ENCODE data around the gene NSUN3. TPM values are rescaled to one million over a fixed set of nuclear protein-coding genes. Genes with fewer than 3 reads are reported as not detected.

NSUN3 gene
- total and polyA plus RNA-seq, 2 of the 4 experiments (the other 2 are of a cell fraction): 4.9 to 6.8 TPM

GRCh38 chr3:94065819-94066480 lies 3.1 kb downstream of the NSUN3 start:
- Histone ChIP-seq H4K8ac (ENCODE audit: low read depth in 2 of 2, low read length in 2 of 2) (no peak overlapping the region), H2BK120ac (ENCODE audit: low read depth, low read length) (no peak overlapping the region), H3K9me3 (ENCODE audit: control insufficient read depth, insufficient read depth, low read length) (no peaks in the 10 kb centered on the region), H2BK20ac (ENCODE audit: low read depth, low read length) (no peak overlapping the region), H2AK5ac (ENCODE audit: low read depth, low read length) (no peak overlapping the region), H4K20me1 (ENCODE audit: insufficient read depth, low read length) (no peaks in the 10 kb centered on the region), H3K27ac (ENCODE audit: insufficient read depth, low read length) (no peak overlapping the region), H3K27me3 (ENCODE audit: control insufficient read depth, insufficient read depth, low read length) (no peaks in the 10 kb centered on the region), H3K79me1 (ENCODE audit: low read depth in 1 of 2, low read length in 2 of 2) (peaks cover 6 to 33% of the 10 kb centered on the region in 2 experiments; a peak in 3 of 4 replicates), H3K18ac (ENCODE audit: low read depth, low read length) (no peak overlapping the region), H4K5ac (ENCODE audit: low read depth, low read length) (no peak overlapping the region), H3K4me1 (ENCODE audit: control insufficient read depth, insufficient read depth, low read length) (peaks cover 1% of the 10 kb centered on the region; the same call in 1 of the 2 replicates), H3K4ac (ENCODE audit: low read depth, low read length) (no peak overlapping the region), H3K9ac (ENCODE audit: low read depth, low read length) (no peak overlapping the region), H4K91ac (ENCODE audit: insufficient read depth, low read depth, low read length) (no peak overlapping the region), H3K9me1 (ENCODE audit: insufficient read depth, low read length) (no peaks in the 10 kb centered on the region), H3K14ac (replicated peaks; ENCODE audit: low read depth, low read length) (no peak overlapping the region), H2BK5ac (ENCODE audit: low read depth, low read length, poor library complexity, severe bottlenecking) (no peak overlapping the region), H3K56ac (ENCODE audit: extremely low read depth, insufficient read depth, low read length) (no peak overlapping the region), H3K4me3 (ENCODE audit: insufficient read depth, low read depth, low read length) (no peak overlapping the region), H3K4me2 (ENCODE audit: low read depth, low read length) (no peak overlapping the region), H3K36me3 (ENCODE audit: control insufficient read depth, insufficient read depth, low read length) (no peaks in the 10 kb centered on the region; the same call in 1 of the 2 replicates), H2AK9ac (replicated peaks; ENCODE audit: low read depth, low read length, poor library complexity) (no peak overlapping the region), H3K23ac (ENCODE audit: low read depth, low read length) (no peak overlapping the region), H2AFZ (replicated peaks; ENCODE audit: low read length, poor library complexity) (no peak overlapping the region), H2BK15ac (ENCODE audit: low read depth, low read length) (no peak overlapping the region)
- ChIA-PET CTCF (no interaction called here), POLR2A (ENCODE audit: unreplicated experiment) (no interaction called here)
- DNase-seq: no peak
- ATAC-seq (ENCODE audit: low read depth): no peak
- TF ChIP-seq MXI1 (IDR thresholded peaks at IDR 0.05; ENCODE audit: borderline replicate concordance, low read depth, low read length): no peak
- TF ChIP-seq RFX5 (IDR thresholded peaks at IDR 0.05; ENCODE audit: low read depth, low read length): no peak
- TF ChIP-seq NFE2L2 (IDR thresholded peaks at IDR 0.05; ENCODE audit: low read depth, low read length): no peak
- no peak for TF ChIP-seq POLR2A (IDR thresholded peaks at IDR 0.05; ENCODE audit: low read depth, low read length)
- TF ChIP-seq CTCF (conservative IDR thresholded peaks at IDR 0.05; ENCODE audit: low read depth, low read length): no peak
- TF ChIP-seq USF2 (IDR thresholded peaks at IDR 0.05; ENCODE audit: low read depth, low read length): no peak
- no peak for TF ChIP-seq CHD1 (IDR thresholded peaks at IDR 0.05; ENCODE audit: low read depth, low read length)
- no peak for TF ChIP-seq SMC3 (IDR thresholded peaks at IDR 0.05; ENCODE audit: low read depth, low read length)
- TF ChIP-seq FOS (IDR thresholded peaks at IDR 0.05; ENCODE audit: low read depth, low read length): no peak
- no peak for TF ChIP-seq RCOR1 (IDR thresholded peaks at IDR 0.05; ENCODE audit: insufficient replicate concordance, low read length)
- TF ChIP-seq BHLHE40 (IDR thresholded peaks at IDR 0.05; ENCODE audit: low read depth, low read length): no peak
- no peak for TF ChIP-seq CEBPB (IDR thresholded peaks at IDR 0.05; ENCODE audit: low read depth, low read length)
- TF ChIP-seq MAFK (IDR thresholded peaks at IDR 0.05; ENCODE audit: low read depth, low read length): no peak
- no peak for TF ChIP-seq RAD21 (IDR thresholded peaks at IDR 0.05; ENCODE audit: low read length)
- intact Hi-C loops (cut with micrococcal nuclease) (loop anchor here (10.0 kb wide), 1 partner anchor 221 kb away; no protein-coding TSS in a partner anchor), dilution Hi-C loops (cut with HindIII; ENCODE audit: low sequenced_read_pairs, unreplicated experiment) (no loop called here), in situ Hi-C loops (cut with MboI; ENCODE audit: low sequenced_read_pairs) (loop anchor here (5.0 kb wide), 1 partner anchor 59 kb away; no protein-coding TSS in a partner anchor)
- no CpG with 5 or more reads among the region's 1 CpG for WGBS, 2 experiments (ENCODE audit: extremely low coverage in 2 of 2, insufficient read length in 1 of 2)
- BruUV-seq (replicated peaks): no TSS peak
